Dermis blood vessel endothelial cell (primary cell): ENCODE measurements around the gene CNTNAP2. TPM values are rescaled to one million over a fixed set of nuclear protein-coding genes. Genes with fewer than 3 reads are reported as not detected.
"Not testable (repeated sequence)": the region's sequence is repeated elsewhere in the genome, so short reads cannot be mapped to it uniquely, and the experiment has no call there.

ENCODE experiments used
- DNase-seq: peaks from one replicate; pipeline ENCODE4 v3.0.0; 2010
- total RNA-seq: library from RNA; depleted of rRNA; stranded (reverse); fragments of >200 nt; gene quantifications from 2 replicates; pipeline ENCODE4 v1.2.3, GENCODE V29; 2014

The CNTNAP2 gene
- total RNA-seq, 1 donor from 2014 or later, result not detected

- DNase-seq, result no peak
These were observed 1547.9 kb downstream of the CNTNAP2 start for GRCh38 chr7:147664541-147664940.

DNA sequence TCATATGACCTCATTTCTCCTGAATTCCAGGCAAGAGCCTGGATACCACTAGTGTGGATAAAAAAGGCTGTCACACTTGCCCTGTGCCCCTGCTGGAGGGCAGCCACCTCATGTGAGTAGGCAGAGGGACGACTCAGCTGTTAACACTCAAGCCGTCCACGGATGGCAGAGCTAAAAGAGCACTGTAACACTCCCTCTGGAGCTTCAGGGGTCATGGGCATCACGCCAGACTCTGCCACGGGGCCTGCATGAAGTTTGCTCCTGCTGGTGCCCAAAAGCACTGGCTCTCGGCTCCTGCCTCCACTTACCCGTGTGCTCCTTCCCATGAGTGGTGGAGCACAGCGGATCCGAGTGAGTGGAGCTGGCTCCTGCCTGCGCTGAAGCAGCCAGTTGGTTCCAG lies 1554.2 kb downstream of the CNTNAP2 start:
- DNase-seq, result no peak

- DNase-seq, result no peak
These were observed 1558.1 kb downstream of the CNTNAP2 start for GRCh38 chr7:147674705-147675104.

DNA sequence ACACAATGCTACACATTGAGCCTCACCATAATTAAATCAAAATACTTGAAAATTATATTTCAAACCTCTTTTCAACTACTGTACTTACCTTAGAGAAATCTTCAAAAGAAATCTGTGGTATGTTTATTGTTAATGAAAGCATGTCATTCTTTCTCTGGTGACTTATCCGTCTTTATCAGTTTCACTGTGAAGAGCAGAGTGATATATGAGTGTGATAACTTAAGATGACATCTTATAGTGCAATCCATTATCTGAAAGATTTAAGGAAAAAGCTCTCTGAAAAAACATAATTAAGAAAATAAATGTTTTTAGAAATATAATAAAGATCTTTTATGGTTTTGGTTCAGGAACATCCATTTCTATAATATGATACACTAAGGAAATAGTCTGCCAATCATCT lies 1562.3 kb downstream of the CNTNAP2 start:
- DNase-seq, result no peak

GRCh38 chr7:147681530-147681929 lies 1564.9 kb downstream of the CNTNAP2 start:
- DNase-seq, result no peak

DNA sequence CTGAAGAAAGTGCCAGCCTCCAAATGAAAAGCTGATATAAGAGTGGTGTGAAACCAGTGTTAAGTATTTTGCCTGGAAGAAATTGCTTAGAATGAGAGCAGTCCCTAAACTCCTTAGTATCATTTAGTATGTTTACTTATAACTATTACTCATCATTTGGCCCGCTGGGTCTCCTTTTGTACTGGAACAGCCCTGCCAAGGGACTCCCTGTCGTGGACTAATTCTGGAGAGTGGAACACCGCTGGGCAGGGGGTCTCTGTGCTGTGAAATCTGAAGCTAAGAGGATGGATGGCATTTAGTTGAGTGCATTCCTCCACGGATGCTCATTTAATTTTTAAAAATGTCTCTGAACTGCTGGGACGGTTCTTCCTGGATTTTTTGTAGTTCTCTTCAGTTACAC lies 1584.1 kb downstream of the CNTNAP2 start:
- no peak for DNase-seq

GRCh38 chr7:147707926-147708325 lies 1591.3 kb downstream of the CNTNAP2 start:
- DNase-seq, result no peak

- DNase-seq, result no peak
These were observed 1592.3 kb downstream of the CNTNAP2 start for GRCh38 chr7:147708871-147709270.

GRCh38 chr7:147711447-147711846 lies 1594.8 kb downstream of the CNTNAP2 start:
- no peak for DNase-seq

- DNase-seq, result no peak
These were observed 1605.6 kb downstream of the CNTNAP2 start for GRCh38 chr7:147721962-147722830.

DNA sequence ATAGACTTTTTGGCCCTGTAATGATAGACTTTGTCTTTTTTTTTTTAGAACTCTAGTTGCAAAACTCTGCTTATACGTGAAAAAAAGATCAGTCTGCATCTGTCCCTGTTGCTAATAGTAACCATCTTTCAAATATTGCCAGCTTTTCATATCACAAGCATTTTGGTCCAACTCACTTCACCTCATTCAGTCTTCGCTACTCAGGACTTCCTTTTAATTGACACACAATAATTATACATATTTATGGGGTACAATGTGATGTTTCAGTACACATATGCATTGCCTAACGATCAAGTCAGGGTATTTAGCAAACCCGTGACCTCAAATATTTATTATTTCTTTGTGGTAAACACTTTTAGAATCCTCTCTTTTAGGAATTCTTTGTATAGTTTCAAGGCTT lies 1606.9 kb downstream of the CNTNAP2 start:
- DNase-seq, result no peak

DNA sequence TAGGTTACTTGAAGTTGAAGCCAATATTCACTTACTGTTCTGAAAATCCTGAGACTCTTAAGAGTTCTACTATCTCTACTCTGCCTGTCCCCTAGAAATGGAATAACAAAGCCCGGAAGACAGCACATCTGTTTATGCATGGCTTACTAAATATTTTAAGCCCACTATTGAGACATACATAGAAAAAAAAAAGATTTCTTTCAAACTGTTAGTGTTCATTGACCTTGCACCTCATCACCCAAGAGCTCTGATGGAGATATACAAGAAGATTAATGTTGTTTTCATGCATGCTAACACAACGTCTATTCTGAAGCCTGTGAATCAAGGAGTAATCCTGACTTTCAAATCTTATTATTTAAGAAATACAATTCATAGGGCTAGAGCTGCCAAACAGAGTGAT lies 1614.7 kb downstream of the CNTNAP2 start:
- no peak for DNase-seq

- not testable (repeated sequence) for DNase-seq
These were observed 1621.1 kb downstream of the CNTNAP2 start for GRCh38 chr7:147737559-147738214.

DNA sequence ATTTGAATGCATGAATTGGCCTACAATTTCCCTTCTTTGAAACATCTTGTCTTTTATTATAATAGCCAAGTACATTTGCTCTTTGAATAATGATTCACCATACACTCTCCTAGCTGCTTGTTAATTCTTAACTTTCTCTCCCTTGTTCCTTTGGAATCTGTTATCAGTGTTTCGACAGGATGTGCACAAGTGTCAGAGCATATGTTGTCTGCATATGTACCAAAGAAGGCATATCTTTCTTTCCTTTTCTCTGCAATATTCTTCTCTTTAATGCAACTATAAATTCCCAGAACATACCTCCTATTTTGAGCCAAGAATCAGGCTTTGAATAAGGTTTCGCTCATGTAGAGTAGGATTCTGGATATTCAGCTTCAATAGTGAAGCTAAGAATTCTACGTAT lies 1625.7 kb downstream of the CNTNAP2 start:
- no peak for DNase-seq

- no peak for DNase-seq
These were observed 1639.7 kb downstream of the CNTNAP2 start for GRCh38 chr7:147756300-147756699.

DNA sequence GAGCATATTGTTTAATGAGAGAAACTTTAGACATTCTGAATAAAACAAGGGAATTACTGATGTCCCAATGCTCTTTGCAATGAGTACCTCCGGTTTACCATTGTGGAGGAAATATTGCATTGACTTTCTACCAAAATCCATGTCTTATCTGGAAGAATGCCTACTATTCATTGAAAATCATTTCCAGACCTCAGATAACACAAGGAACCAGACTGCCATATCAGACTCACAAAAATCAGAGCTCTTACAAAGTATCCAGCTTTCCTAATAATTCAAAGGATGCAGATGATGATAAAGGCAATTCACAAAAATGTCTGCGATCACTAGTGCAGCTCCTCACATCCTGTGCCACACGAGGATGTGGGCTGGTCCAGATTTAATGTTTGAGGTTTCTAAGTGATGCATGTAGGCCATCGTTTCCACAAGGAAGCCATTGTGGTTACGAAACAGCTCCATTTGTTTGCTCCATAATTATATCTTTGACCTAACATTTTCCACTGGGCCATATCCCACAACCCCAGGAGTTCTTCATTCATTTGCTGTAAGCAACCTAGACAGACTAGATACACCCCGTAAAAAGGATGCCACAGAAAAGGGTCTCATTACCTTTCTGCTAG lies 1642.8 kb downstream of the CNTNAP2 start:
- no peak for DNase-seq

DNA sequence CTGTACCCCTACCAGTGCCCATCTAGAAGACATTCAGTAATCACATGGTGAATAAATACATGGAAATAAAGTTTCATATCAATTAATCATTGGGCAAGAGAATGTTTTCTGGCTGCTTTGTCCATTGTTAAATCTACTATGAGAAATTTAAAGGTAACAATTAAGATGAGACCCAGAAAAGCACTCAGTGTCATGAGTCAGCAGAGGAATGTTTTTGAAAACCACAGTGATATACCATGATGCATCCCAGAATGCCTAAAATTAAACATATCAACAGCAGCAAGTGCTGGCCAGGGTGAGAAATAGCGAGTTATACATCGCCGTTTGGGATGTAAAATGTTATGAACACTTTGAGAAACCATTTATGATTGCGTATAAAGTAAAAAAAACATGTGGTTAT lies 1648.7 kb downstream of the CNTNAP2 start:
- DNase-seq, result no peak

DNA sequence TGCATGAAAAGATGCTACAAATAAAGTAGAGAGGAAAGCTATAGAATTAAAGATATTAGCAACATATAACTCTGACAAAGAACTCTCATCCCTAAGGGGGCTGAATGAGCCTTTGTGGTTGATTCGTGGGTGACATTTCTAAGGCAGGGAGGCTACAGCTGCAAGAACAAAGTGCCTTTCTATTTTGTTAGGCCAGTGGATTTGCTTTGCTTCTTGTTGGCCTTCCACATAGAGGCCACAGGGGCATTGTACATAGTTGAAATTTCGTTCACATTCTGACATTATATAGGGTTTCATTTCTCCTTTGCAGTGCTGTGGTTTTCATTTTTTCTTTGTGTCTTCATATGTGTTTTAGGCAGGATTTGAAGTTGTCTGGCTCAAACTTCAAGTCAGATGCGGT lies 1654.7 kb downstream of the CNTNAP2 start:
- DNase-seq, result no peak

DNA sequence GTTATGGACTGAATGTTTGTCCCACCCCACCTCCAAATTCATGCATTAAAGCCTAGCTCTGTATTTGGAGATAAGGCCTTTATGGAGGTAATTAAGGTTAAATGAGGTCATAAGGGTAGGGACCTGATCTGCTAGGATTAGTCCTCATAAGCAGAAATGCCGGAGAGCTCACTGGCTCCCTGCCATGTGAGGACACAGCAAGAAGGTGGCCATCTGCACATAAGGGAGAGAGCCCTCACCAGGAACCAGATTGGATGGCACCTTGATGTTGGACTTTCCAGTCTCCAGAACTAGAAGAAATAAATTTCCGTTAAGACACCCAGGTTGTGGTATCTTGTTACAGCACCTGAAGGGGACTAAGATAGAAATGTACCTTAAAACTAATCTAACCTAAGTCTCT lies 1657.9 kb downstream of the CNTNAP2 start:
- no peak for DNase-seq

DNA sequence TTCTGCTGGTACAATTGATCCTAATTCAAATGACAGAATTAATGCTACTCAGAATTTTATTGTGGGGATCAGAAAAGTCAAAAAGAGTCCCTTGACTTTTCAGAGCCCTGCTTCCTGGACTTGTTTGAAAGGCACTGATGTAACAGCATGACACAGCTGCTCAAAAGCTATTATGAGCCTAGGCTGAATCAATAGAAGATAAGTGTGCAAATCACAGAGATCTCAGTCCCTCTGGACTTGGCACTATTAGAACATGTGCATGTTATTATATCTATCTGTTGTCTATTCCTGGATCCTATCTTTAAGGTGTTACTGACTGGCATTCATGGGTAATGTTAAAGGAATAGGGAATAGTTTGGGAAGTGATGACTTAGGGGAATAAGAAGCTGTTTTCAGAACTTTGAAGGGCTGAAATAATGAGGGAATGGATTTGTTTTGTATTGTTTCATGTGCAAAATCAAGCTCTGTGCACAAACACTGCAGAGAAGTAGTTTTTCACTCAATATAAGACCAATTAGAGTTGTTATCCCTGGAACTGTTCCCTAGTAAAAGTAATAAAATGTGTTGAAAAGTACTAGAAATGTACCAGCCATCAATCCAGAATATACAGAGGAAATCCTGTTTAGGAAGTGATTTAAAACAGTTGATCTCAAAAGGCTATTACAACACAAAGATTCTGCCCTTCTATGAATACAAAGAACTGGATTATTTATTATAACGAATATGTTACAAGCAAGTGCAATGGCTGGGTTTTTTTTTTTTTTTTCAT lies 1659.1 kb downstream of the CNTNAP2 start:
- DNase-seq, result no peak

DNA sequence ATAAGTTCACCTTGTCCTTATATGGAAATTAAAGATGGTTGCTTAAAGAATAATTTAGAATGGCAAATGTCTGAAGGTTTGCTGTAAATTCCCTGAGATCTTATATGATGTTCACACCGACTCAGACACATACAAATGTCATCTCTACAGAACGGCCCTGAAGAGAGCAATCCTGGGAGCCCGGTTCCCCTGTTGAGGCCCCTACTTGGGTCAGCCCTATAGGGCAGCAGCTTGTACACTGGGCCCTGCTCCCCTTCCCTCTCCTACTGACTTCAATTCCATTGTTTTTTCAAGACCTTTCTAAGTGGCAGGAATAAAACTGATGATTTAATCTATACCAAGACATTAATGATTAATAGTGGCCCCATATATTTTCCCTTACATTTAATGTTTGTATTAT lies 1660.7 kb downstream of the CNTNAP2 start:
- DNase-seq, result no peak

GRCh38 chr7:147779949-147780348 lies 1663.3 kb downstream of the CNTNAP2 start:
- DNase-seq, result no peak

- no peak for DNase-seq
These were observed 1680.0 kb downstream of the CNTNAP2 start for GRCh38 chr7:147796581-147796980.
